KMS-11 (cell line): Measurements from ENCODE around the gene OR9A4.

Experiments
- H2AFZ ChIP-seq: fragments of 200-600 bp; sonication (generic); 2 replicates; pipeline ENCODE4 v1.6.1; 2016; ENCODE audit warnings: antibody characterized with exemption, mixed run types, low read depth
- H3K27ac ChIP-seq: fragments of 200-600 bp; sonication (generic); 2 replicates; pipeline ENCODE4 v1.6.1; 2016; ENCODE audit warnings: mild to moderate bottlenecking, mixed run types
- H3K27me3 ChIP-seq: fragments of 200-600 bp; sonication (generic); 2 replicates; pipeline ENCODE4 v1.6.1; 2017; ENCODE audit warnings: mild to moderate bottlenecking, low read depth, mixed run types, moderate library complexity; ENCODE audit not compliant: insufficient read depth
- H3K36me3 ChIP-seq: fragments of 200-600 bp; sonication (generic); 2 replicates; pipeline ENCODE4 v1.6.1; 2017; ENCODE audit warnings: mild to moderate bottlenecking, mixed run types; ENCODE audit not compliant: insufficient read depth
- H3K4me1 ChIP-seq: fragments of 200-600 bp; sonication (generic); 2 replicates; pipeline ENCODE4 v1.6.1; 2016; ENCODE audit warnings: mild to moderate bottlenecking, low read depth, mixed run types; ENCODE audit not compliant: poor library complexity, severe bottlenecking
- H3K4me2 ChIP-seq: fragments of 200-600 bp; sonication (generic); 2 replicates; pipeline ENCODE4 v1.7.0; 2016; ENCODE audit warnings: mild to moderate bottlenecking, mixed run types
- H3K4me3 ChIP-seq: fragments of 200-600 bp; sonication (generic); IDR thresholded peaks from 2 replicates; pipeline ENCODE4 v1.6.1; 2017; ENCODE audit warnings: low read depth, low read length, mixed read lengths; ENCODE audit not compliant: insufficient read depth
- H3K79me2 ChIP-seq: fragments of 200-600 bp; sonication (generic); 2 replicates; pipeline ENCODE4 v1.6.1; 2016; ENCODE audit warnings: low read depth, mixed run types; ENCODE audit not compliant: insufficient read depth
- H3K9ac ChIP-seq: fragments of 200-600 bp; sonication (generic); 2 replicates; pipeline ENCODE4 v1.6.1; 2016; ENCODE audit warnings: mild to moderate bottlenecking, mixed run types
- H4K20me1 ChIP-seq: fragments of 200-600 bp; sonication (generic); 2 replicates; pipeline ENCODE4 v1.6.1; 2016; ENCODE audit warnings: mild to moderate bottlenecking, mixed run types; ENCODE audit not compliant: insufficient read depth
- CTCF ChIP-seq: fragments of 200-600 bp; sonication (generic); conservative IDR thresholded peaks from 2 replicates; pipeline ENCODE4 v1.6.1; 2017; ENCODE audit warnings: low read depth, mild to moderate bottlenecking, antibody characterized with exemption, low read length, moderate library complexity, mixed read lengths

Gene OR9A4

GRCh38 chr7:141949911-141950310, 33.7 kb downstream of the OR9A4 start:
- Histone ChIP-seq H4K20me1 (no peaks in the 10 kb centered on the region), H3K79me2 (no peaks in the 10 kb centered on the region), H3K9ac (no peak overlapping the region), H3K4me2 (no peak overlapping the region), H3K36me3 (no peaks in the 10 kb centered on the region), H3K4me3 (no peak overlapping the region), H2AFZ (no peak overlapping the region), H3K27ac (no peak overlapping the region), H3K27me3 (no peaks in the 10 kb centered on the region), H3K4me1 (no peaks in the 10 kb centered on the region)
- TF ChIP-seq CTCF: no peak

- H3K4me3 ChIP-seq: no peak overlapping the region
- H4K20me1 ChIP-seq: no peaks in the 10 kb centered on the region
- H2AFZ ChIP-seq: no peak overlapping the region
- H3K27me3 ChIP-seq: no peaks in the 10 kb centered on the region
- H3K4me1 ChIP-seq: no peaks in the 10 kb centered on the region
- H3K79me2 ChIP-seq: no peaks in the 10 kb centered on the region
- H3K4me2 ChIP-seq: no peak overlapping the region
- H3K9ac ChIP-seq: no peak overlapping the region
- TF ChIP-seq CTCF: no peak
- H3K27ac ChIP-seq: no peak overlapping the region
- H3K36me3 ChIP-seq: no peaks in the 10 kb centered on the region
Measured at GRCh38 chr7:141950806-141951205, 34.6 kb downstream of the OR9A4 start.

- no peak overlapping the region for H3K4me2 ChIP-seq
- no peak for TF ChIP-seq CTCF
- H3K27me3 ChIP-seq: no peaks in the 10 kb centered on the region
- H2AFZ ChIP-seq: no peak overlapping the region
- no peak overlapping the region for H3K4me3 ChIP-seq
- no peak overlapping the region for H3K27ac ChIP-seq
- H3K9ac ChIP-seq: no peak overlapping the region
- H4K20me1 ChIP-seq: no peaks in the 10 kb centered on the region
- H3K4me1 ChIP-seq: no peaks in the 10 kb centered on the region
- H3K36me3 ChIP-seq: no peaks in the 10 kb centered on the region
- H3K79me2 ChIP-seq: no peaks in the 10 kb centered on the region
Measured at GRCh38 chr7:141952461-141952860, 36.3 kb downstream of the OR9A4 start.

GRCh38 chr7:141954334-141954733, 38.1 kb downstream of the OR9A4 start:
- H3K27ac ChIP-seq: no peak overlapping the region
- H3K36me3 ChIP-seq: no peaks in the 10 kb centered on the region
- H2AFZ ChIP-seq: no peak overlapping the region
- no peak overlapping the region for H3K9ac ChIP-seq
- no peaks in the 10 kb centered on the region for H3K4me1 ChIP-seq
- no peaks in the 10 kb centered on the region for H3K79me2 ChIP-seq
- no peak overlapping the region for H3K4me3 ChIP-seq
- no peak for TF ChIP-seq CTCF
- no peaks in the 10 kb centered on the region for H3K27me3 ChIP-seq
- no peak overlapping the region for H3K4me2 ChIP-seq
- H4K20me1 ChIP-seq: no peaks in the 10 kb centered on the region

- H3K9ac ChIP-seq: no peak overlapping the region
- no peaks in the 10 kb centered on the region for H3K27me3 ChIP-seq
- H3K4me2 ChIP-seq: no peak overlapping the region
- no peaks in the 10 kb centered on the region for H3K36me3 ChIP-seq
- no peaks in the 10 kb centered on the region for H3K4me1 ChIP-seq
- no peak overlapping the region for H2AFZ ChIP-seq
- H4K20me1 ChIP-seq: no peaks in the 10 kb centered on the region
- no peaks in the 10 kb centered on the region for H3K79me2 ChIP-seq
- H3K27ac ChIP-seq: no peak overlapping the region
- H3K4me3 ChIP-seq: no peak overlapping the region
- no peak for TF ChIP-seq CTCF
Measured at GRCh38 chr7:141956084-141956483, 39.9 kb downstream of the OR9A4 start.
